Measurements from ENCODE around the gene SERAC1. TPM values are rescaled to one million over a fixed set of nuclear protein-coding genes. Genes with fewer than 3 reads are reported as not detected.

Gene SERAC1
- total and polyA plus RNA-seq, 4 donors, result 2.0 to 4.4 (median 2.3) TPM

DNA sequence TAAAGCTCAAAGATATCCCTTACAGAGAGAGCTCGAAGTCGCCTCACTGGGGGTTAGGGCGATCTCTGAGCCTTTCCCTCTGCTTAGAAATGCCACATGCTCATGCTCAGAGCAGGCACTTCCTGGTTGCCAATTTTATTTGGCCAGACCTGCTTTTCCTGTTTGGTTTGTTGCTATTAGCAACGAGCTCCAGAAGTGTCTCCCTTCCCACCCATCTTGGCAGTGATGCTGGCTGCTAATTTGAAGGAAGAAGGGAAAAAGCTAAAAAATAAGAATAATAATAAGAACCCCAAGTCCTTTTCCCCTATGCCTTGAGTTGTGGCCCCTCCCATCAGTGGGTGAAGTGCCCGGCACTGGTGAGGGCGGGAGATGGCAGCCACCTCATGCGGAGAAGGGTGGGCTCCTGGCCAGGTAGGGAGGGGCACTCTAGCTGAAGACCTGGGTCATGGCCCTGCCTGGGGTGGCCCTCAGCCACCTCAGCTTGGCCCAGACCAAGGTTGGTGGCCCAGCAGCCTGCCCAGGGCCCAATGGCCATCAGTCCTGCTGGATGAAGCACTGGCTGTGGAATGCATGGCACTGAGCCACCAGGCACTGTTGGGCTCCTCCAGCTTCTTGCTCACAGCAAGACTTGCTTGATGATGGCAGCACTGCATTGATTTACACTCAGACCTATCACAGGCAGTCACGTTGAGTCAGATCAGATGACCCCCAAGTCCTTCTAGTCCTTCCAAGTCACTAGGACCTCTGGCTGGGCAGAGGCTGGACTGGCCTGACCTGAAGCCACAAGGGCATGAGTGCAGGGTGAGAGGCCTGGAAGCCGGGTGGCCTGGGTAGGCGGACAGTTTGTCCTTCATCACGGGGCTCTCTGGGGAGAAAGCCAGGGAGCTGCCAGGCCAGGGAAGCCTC, 107.4 kb downstream of the SERAC1 start:
- TF ChIP-seq JUND (IDR thresholded peaks at IDR 0.05) (no peak), HNF4A (conservative IDR thresholded peaks at IDR 0.05) (no peak)
- H3K4me1 ChIP-seq (ENCODE audit: control insufficient read depth in 4 of 4, insufficient read depth in 4 of 4, low read length in 3 of 4), result peaks cover 0 to 1% (median 0%) of the 10 kb centered on the region in 4 donors
- H3K27me3 ChIP-seq (ENCODE audit: control insufficient read depth in 4 of 4, insufficient read depth in 4 of 4, low read length in 3 of 4), result no peaks in the 10 kb centered on the region
- H3K4me3 ChIP-seq (ENCODE audit: low read depth in 1 of 3, low read length in 3 of 3), result no peak overlapping the region
- peak overlapping the region; percentile 30 to 57 for H3K27ac ChIP-seq (ENCODE audit: low read depth in 1 of 2, low read length in 2 of 2)
- no peak for DNase-seq (ENCODE audit: low spot score)
- 74% methylated on average over 11 of the region's 11 CpGs for WGBS
- peaks cover 0 to 25% (median 10%) of the 10 kb centered on the region in 4 donors for H3K36me3 ChIP-seq (ENCODE audit: control insufficient read depth in 4 of 4, insufficient read depth in 3 of 4, low read depth in 1 of 4, low read length in 3 of 4)
- no peaks in the 10 kb centered on the region for H3K9me3 ChIP-seq (ENCODE audit: control insufficient read depth in 4 of 4, low read length in 3 of 4)
- H3K9ac ChIP-seq (ENCODE audit: low read depth in 1 of 2, low read length in 2 of 2), result no peak overlapping the region

Other genes starting within 250 kb of the SERAC1 start
- gene SYNJ2, start 186.4 kb downstream of the SERAC1 start, total RNA-seq, result 1 to 10 TPM; 3.5 to 8.9 TPM
- 1 to 10 TPM; 2.4 to 3.0 TPM for gene SYNJ2, start 186.4 kb downstream of the SERAC1 start, polyA plus RNA-seq
- 1 to 10 TPM; 1.5 TPM for gene GTF2H5, start 88 bp upstream of the SERAC1 start, total RNA-seq
- 10 to 100 TPM in 1 of 2 donors, 1 to 10 TPM in 1; 5.4 to 17.3 TPM for gene GTF2H5, start 88 bp upstream of the SERAC1 start, polyA plus RNA-seq
- 10 to 100 TPM; 22.7 to 53.3 TPM for gene TULP4, start 144.2 kb upstream of the SERAC1 start, total RNA-seq
- gene TULP4, start 144.2 kb upstream of the SERAC1 start, polyA plus RNA-seq, result 10 to 100 TPM in 1 of 2 donors, 1 to 10 TPM in 1; 2.2 to 13.2 TPM